ENCODE measurements around the gene CDH7.

Gene CDH7, protein sequence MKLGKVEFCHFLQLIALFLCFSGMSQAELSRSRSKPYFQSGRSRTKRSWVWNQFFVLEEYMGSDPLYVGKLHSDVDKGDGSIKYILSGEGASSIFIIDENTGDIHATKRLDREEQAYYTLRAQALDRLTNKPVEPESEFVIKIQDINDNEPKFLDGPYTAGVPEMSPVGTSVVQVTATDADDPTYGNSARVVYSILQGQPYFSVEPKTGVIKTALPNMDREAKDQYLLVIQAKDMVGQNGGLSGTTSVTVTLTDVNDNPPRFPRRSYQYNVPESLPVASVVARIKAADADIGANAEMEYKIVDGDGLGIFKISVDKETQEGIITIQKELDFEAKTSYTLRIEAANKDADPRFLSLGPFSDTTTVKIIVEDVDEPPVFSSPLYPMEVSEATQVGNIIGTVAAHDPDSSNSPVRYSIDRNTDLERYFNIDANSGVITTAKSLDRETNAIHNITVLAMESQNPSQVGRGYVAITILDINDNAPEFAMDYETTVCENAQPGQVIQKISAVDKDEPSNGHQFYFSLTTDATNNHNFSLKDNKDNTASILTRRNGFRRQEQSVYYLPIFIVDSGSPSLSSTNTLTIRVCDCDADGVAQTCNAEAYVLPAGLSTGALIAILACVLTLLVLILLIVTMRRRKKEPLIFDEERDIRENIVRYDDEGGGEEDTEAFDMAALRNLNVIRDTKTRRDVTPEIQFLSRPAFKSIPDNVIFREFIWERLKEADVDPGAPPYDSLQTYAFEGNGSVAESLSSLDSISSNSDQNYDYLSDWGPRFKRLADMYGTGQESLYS

DNA sequence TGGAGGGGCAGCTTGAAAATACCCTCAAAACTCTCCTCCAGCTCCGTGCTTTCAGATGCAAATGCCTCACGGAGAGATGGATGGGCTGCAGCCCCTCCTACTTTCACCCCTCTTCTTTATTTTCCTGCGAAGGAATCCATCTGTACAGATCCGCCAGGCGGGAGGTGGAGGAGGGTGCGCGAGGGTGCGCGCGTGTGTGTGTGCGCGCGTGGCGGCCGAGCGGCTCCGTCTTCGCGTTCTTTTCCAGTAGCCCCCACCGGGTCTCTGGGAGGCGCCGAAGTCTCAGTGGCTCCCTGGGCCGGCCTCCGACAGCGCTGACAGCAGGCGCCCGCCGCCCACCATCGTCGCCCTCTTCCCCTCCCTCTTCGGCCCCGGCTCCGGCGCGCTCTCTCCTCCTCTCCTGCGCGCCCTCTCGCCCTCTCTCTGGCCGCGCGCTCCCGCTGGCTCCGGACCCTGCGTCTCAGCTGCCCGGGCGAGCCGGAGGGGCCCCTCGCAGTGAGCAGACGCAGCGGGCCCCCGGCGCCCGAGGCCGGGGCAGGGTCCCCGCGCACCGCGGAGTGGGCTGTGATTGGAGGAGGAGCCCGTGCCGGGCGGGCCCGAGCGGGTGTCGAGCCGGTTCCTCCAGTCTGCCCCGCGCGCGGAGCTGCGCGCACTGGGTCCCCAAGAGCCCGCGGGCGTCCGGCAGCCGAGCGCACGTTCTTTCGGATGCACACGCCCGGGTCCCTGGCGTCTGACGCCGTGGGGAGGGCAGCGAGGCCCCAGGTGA is at the start of gene CDH7:
TSS of gene CDH7 (plus strand) at position 624 of the 766 bp plus-strand sequence. CDS start 11,831 bp downstream, outside the sequence.
- no peak for DNase-seq

DNA sequence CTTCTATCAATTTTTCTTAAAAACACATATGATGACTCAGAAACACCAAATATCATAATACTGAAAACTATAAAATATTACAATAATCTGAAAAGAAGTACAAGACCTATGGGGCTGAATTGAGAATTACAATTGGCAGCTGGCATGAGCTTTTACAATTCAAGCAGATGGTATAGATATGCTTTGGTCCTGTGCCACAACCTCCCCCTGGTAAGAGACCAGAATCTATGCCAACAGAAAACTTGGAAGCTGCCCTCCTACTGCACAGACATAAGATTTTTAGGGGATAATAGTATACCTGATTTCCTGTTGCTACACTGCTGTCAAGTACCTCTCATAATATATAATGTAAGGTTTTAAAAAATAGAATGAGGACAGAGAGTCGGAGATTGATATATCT is 46.8 kb upstream of the CDH7 start:
- no peak for DNase-seq

DNA sequence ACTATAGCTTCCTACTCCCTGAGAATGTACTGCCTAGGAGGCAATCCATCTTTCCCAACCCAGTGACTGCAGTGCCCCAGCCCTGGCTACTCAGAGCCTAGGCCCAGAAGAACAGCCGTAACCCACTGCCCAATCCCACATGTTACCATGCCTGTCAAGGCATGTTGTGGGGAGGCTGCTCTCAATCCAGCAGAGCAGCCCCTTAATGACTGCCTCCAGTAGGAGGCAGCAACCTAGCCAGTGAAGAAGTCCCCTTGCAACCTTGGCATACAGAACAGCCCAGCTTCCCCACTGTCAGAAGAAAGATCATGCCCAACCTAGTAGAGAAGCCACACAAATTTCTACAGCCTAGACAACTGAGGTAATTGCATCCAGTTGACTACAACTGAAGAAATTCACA is 44.2 kb upstream of the CDH7 start:
- DNase-seq: no peak

DNA sequence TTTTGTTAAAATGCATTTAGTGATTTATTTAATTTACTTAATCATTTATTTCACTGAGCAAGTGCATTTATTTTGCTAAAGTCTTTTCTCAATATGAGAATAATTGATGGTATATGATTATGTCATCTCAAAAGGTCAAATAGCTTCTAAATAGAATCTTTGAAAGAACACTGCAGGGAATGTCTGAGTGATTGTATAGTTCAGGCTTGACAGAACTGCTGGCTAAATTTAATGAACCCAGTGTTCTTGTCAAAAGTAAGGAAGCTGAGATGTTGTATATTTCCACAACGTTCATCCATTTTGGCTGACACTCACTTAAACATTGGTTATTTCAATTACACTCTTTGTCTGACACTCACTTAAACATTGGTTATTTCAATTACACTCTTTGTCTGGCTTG is 39.3 kb upstream of the CDH7 start:
- no peak for DNase-seq

DNA sequence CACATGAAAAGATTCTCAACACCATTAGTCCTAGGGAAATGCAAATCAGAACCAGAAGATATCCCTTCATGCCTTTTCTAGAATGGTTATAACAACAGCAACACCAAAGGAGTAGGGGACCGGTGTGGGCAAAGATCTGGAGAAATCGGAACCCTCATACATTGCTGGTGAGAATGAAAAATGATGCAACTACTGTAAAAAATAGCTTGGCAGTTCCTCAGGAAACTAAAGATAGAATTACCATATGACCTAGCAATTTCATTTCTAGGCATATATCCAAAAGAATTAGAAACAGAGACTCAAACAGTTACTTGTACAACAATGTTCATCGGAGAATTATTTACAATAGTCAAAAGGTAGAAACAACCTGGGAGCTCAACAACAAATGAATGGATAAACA is 29.2 kb upstream of the CDH7 start:
- DNase-seq: no peak

DNA sequence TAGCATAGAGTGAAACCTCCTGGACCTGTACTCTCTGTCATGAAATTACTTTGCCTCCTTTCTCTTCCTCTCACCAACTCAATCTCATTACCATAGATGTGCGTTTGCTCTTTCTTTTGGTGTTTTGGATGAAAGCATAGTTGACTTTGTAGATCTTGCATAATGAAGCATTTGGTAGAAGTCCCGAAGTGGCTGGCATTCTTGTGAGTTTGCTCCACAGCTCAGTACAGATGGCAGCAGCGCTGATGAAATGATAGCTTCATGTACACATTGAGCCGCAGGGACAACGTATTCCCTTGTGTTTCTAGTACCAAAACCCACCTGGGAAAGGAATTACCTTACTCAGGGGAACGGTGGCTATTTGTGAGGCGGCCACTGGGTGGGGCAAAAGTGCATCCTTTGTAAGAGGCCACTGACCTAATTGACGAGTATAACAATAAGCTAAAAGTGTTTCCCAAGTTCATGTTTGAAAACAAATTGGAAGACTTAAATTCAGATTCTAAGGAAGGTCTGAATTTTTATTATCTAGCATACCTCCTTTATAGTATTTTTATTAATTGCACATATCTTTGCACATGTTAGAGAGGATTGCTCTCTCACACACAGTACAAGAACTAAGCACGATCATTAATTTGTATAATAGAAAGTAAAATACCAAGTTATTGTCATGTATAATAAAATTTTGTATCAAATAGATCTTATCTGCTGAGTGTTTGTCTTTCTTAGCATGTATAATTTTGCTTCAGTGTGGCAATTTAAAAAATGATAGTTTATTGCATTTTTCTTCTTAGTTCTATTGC is 25.4 kb upstream of the CDH7 start:
- no peak for DNase-seq

DNA sequence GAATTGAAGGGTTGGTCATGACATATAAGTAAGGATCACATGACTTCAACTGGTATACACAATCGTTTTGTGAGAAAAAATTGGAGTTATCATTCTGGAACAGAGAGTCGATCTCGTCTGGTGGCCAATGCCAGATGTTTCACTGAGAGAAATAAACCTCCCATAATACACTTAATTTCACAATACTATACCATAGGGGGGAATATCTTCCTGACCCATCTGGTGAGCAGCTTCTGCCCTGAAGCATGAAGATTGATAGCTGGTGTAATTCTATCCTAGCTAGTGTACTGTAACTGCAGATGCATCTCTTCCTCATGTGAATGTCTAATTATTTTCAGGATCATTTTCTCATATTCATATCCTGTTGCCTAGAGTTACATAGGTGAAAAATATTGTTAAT is 15.7 kb upstream of the CDH7 start:
- no peak for DNase-seq

DNA sequence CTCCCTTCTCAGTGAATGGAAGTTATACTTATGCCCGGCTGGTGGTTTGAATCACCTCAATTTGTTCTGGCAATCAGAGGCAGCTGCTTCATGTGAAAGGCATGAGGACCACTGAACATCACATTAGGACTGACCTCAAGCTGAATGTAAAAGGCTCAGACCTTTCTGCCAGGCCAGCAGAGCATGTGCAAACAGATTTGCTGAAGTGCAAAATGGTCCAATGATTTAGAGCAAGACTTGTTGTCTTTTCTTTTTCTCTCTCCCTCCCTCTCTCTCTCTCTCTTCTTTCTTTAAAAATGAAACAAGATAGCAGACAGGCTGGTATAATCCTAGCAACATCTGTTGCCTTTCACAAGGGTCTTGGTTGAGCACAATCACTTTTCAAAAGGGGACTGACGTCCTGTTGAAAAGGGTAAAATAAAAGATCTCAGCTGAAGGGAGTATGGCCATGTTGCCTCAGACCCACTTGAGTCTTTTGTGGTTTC is 13.3 kb upstream of the CDH7 start:
- DNase-seq: no peak

DNA sequence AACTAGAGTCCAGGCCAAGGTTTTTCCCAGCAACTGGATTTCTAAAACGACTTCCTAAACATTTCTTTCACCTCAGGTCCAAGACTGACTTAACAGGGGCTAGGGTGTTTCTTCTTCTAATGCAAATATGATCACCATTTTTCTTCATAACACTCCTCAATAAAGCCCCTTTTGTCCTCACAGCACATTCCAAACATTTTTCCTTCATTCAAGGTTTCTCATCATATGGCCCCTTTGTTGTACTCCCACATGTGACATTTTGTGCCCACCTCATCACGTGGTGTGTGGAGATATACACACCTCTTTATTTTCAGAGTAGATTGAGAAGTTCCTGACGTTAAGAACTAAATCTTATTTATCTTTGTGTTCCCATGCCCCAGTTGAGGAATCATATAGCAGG is 3.9 kb upstream of the CDH7 start:
- no peak for DNase-seq

DNA sequence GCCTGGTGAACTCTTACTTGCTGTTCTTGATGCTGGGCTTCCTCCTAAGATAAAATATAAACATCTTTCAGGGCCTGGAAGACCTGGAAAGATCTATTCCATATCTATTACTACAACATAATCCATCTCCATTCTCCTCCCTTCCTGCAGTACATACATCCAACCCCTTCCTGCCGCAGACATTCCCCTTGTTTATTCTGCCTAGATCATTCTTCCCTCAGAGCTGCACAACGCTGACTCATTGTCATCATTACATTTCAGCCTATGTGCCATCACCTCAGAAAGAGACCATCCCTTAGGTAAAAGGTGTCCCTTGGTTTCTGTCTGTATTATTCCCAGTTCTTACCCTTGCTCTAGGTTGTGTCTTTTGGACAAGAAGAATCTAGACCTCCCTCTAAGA is 2.5 kb upstream of the CDH7 start:
- DNase-seq: no peak

DNA sequence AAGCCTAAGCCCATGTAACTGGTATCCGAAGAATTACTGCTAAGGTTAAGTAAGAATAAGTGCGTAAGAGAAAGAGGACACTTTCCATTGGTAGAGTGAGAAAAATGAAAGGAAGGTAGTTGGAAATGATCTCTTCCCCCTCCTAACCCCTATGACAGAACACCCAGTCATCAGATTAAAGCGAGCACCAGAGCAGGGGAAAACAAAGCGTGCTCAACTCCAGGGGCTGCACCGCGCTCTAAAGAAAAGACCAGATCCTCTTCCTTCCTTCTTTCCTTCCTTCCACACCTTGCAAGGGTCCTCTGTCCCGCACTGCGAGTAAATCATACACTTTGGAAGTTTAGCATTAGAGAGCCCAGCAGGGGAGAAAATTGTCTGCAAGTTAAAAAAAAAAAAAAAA is 971 bp upstream of the CDH7 start:
- DNase-seq: no peak

DNA sequence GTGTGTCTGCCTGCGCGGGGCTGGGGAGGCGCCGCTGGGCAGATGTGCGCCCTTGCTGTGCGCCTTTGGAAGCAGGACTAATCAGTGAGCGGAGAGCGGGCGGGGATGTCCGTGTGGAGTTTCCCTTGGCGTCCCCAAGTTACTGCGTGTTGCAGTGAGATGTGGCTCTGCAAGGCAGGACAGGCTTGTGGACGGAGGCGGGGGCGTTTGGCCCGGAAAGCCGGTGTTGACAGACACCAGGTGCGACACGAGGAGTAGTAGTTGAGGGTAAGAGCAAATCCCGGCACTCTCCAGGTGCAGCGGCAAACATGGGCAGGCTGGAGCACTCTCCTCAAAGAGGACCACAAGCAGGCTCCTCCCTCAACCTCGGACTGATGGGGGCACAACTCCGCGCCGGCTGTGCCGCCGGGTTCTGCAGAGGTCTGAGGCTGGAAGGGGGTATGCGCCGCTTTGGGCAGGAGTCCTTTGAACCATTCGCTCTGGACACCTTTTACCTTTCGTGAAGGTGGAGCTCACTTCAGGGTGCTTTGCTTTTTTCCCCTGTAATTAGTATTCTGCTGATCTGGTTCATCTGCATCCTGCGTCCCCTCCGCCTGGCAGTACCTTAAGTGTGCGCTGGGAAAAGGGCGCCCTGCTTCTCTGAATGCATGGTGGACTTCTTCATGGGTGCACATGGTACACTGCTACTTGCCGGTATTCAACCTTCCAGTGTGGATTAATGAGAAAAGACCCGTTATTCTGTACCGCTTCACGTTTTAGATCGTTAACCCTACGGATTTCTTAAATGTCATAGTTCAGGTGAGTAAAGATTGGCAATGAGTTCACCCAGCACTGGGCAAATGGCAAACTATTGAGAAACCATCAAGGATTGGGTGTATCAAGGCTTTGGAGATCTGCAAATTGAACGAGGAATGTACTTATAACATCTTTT is 608 bp downstream of the CDH7 start:
- DNase-seq: no peak

DNA sequence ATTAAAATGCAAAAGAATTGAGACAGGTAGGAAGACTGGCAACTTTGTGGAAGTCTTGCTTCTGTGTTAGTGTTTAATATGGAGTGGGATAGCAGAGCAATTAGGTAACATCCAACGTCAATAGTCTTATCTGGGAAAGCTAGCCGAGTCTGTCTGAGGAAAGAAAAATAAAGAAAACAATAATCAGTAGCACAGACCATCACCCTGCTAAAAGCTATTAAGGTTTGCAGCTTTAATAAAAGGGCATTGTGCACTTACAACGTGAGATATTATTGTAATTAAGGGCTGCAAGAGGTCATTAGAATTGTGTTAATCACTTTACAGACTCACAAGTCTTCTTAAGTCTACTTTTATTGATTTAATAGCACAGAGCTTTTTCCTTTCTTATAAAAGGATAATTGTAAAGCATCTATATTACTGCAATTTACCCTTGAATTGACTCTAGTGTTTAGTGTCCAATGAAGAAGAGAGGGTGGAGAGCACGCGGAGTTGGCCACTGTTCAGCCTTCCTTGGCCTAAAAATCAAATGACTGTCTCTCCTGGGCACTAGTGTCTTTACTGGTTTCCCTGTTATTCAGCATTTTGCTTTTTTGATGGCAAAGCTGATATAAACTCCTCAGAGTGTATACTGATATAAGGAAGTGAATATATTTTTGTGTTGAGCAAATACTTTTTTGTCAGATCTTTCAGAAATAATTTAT is 2.0 kb downstream of the CDH7 start:
- DNase-seq: no peak

DNA sequence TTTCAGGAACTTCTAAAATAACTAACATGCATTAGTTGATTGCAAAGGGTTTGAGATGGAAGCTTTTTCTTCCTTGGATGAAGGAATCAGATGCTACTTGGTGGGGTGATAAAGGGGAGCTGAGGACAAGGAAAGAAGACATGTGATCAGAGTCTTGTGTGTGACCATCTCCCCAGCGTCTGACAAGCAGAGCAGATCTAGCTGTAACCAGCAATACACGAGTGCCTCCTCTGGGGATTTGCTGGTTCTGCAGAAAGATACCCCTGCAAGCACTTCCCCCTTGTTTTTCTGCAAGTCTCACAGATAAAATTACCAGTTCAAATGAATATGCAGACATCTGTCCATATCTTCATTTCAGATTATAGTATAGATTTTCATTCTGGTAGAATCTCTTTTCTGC is 2.7 kb downstream of the CDH7 start:
- no peak for DNase-seq

DNA sequence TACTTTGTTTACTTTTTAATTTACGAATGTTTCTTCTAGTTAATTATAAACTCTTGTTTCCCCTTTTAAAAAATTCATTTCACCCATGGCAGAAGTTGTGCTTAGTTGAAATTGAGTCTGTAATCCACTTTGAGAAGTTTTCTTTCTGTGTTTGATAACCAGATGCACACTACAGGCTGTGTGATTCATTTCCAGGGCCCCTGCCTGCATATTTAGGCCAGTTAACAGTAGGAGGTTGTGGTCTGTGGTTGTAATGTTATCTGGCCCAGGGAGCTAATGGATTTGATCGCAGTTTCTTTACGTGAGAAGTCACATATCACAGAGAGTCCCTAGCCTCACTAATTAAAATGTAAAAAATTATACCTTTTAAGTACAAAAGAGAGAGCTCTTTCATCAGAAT is 3.3 kb downstream of the CDH7 start:
- no peak for DNase-seq

DNA sequence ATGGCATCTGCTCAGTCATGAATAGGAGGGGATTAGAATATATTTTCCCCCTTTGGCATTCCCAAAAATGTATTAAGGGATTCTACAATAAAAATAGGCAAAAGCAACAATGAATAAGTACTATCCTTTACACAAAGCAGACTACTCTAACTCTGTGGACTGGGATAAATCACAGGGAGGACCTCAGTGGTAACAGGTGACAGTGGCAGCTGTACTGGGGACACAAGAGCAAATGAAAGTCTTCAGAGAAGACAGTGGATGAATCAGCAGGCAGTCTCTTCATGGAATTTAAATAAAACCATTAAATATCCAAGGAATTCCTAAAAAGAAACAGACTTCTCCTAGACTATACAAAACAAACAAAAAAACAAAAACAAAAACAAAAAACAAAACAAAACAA is 4.8 kb downstream of the CDH7 start:
- DNase-seq: no peak

DNA sequence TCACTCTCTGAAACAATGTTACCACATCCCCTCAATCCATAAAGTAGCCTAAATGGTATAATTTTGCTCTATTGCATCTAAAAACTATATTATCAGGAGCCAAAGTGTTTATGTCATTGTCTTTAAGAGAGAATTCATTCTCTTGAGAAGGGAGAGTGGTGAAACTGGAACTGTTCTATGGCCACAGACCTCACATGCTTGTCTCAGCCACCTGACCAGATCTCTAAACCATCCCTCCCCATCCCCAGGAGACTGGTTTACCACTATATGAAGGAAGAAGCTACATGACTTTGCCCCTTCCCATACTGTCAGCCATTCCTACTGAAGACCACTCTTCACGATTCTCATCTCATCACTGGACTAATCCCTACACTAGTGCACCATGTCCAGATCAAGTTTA is 9.6 kb downstream of the CDH7 start:
- no peak for DNase-seq

DNA sequence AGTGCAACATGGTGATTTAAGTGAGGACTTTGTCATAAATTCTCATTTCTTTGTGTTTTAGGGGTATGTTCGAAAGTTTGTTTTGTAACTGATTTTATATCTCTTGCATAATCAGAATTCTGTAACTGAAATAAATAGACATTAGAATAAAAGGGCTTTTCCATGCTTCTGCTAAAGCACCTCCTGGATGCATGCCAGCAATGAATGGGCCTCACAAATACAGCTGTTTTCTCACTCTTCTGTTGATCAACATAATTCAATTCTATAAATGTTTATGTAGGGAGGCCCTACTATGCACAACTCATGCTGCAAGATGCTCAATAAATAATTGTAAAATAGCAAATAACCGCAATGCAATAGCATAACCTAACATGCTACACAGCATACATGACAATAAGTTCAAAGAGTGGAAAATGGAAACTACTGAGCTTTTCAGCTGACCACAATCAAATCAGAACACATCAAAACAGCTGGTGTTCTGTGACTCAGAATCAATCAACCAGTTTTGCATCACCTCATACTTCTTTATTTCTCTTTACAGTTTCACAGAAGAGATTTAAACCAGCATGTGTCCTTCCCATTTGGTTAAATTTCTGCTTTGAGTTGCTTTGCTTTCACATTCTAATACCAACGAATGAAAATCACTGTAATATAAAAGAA is 11.0 kb downstream of the CDH7 start:
- no peak for DNase-seq

DNA sequence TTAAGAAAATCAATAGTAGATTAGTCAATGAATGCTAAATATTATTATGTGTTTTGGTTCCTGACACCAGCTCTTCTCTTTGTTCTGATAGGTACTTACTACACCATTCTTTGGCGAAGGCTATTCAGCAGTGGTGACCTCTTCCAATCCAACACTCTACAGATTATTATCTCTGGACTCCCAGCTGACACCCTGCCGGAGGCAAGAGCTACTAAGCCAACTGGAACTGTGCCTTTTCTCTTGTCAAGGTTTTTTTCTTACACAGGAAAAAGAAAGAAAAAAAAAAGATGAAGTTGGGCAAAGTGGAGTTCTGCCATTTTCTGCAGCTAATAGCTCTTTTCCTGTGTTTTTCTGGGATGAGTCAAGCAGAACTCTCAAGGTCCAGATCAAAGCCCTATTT is 11.7 kb downstream of the CDH7 start:
- DNase-seq: no peak

DNA sequence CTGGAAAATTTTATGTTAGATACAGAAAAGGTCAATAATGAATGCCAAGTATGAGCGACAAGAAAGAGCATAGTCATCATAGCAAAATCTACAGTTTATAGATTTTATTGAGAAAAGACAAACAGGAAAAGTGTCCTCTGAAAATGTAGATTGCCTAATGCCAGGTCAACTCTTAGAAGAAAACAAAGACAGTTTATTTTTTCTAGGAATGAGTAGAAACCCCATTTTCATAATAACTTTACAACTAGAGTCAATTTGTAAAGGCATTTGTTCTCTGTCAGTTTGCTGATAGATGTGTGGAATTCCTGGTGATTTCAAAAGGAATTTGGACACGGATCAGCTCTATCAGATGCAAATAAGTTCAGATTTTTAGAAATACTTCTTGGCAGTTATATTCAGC is 16.6 kb downstream of the CDH7 start:
- DNase-seq: no peak
